Measurements from ENCODE around the gene GINS3. TPM values are rescaled to one million over a fixed set of nuclear protein-coding genes. Genes with fewer than 3 reads are reported as not detected.

The GINS3 gene
- total RNA-seq, 1 donor from 2014 or later, result 1.8 TPM

Other genes starting within 250 kb of the GINS3 start
- gene CSNK2A2, start 194.4 kb upstream of the GINS3 start, total RNA-seq, result 66.1 TPM
- not detected for gene PRSS54, start 97.4 kb upstream of the GINS3 start, total RNA-seq
- gene NDRG4, start 107.7 kb downstream of the GINS3 start, total RNA-seq, result 2.8 TPM
- 12.3 TPM for gene SETD6, start 123.0 kb downstream of the GINS3 start, total RNA-seq
- gene CNOT1, start 237.4 kb downstream of the GINS3 start, total RNA-seq, result 129 TPM

Data from mesenteric fat pad (tissue), 1 donor.